OCI-LY7 (cell line): ENCODE data around the gene SEMA3F. TPM values are rescaled to one million over a fixed set of nuclear protein-coding genes. Genes with fewer than 3 reads are reported as not detected.

Experiments used
- BruUV-seq: library from RNA; stranded (reverse); fragments of 400-500 nt; replicated peaks from 2 replicates; lab custom pipeline; 2021; lab: Mats Ljungman, UMichigan
- CTCF ChIA-PET: fragments of 300-600 bp; sonication (Branson Sonifier 250); formaldehyde crosslinking; loops from one replicate; lab custom pipeline; 2022; ENCODE audit warnings: antibody characterized with exemption; ENCODE audit not compliant: unreplicated experiment; lab: Charles Lee
- POLR2A ChIA-PET: fragments of 300-600 bp; sonication (Branson Sonifier 250); formaldehyde crosslinking; loops from one replicate; lab custom pipeline; 2022; ENCODE audit warnings: antibody characterized with exemption; lab: Charles Lee
- DNase-seq: peaks from one replicate; pipeline ENCODE4 v3.0.0-alpha.2; 2015; ENCODE audit warnings: low spot score
- H2AFZ ChIP-seq: fragments of 200-600 bp; sonication (generic), shearing (Covaris generic); 2 replicates; pipeline ENCODE4 v1.6.1; 2014; ENCODE audit warnings: mild to moderate bottlenecking, antibody characterized with exemption, low read length, moderate library complexity
- H3K27ac ChIP-seq: fragments of 200-600 bp; sonication (generic); 2 replicates; pipeline ENCODE4 v1.5.1; 2014; ENCODE audit warnings: mixed run types, low read depth, mild to moderate bottlenecking, moderate library complexity, low read length, inconsistent platforms; ENCODE audit not compliant: poor library complexity, severe bottlenecking
- H3K36me3 ChIP-seq: fragments of 200-600 bp; sonication (generic); 2 replicates; pipeline ENCODE4 v1.6.1; 2014; ENCODE audit warnings: mild to moderate bottlenecking, antibody characterized with exemption, low read length, moderate library complexity, mixed read lengths; ENCODE audit not compliant: insufficient read depth
- H3K4me1 ChIP-seq: fragments of 200-600 bp; sonication (generic); 2 replicates; pipeline ENCODE4 v1.5.1; 2014; ENCODE audit warnings: mild to moderate bottlenecking, low read length; ENCODE audit not compliant: insufficient read depth, poor library complexity, severe bottlenecking
- H3K4me2 ChIP-seq: fragments of 200-600 bp; sonication (generic); 2 replicates; pipeline ENCODE4 v1.6.1; 2014; ENCODE audit warnings: mild to moderate bottlenecking, low read length
- H3K4me3 ChIP-seq: fragments of 200-600 bp; sonication (generic); 2 replicates; pipeline ENCODE4 v1.5.1; 2014; ENCODE audit warnings: mild to moderate bottlenecking, low read depth, low read length; ENCODE audit not compliant: poor library complexity, severe bottlenecking
- H3K79me2 ChIP-seq: fragments of 200-600 bp; sonication (generic); 2 replicates; pipeline ENCODE4 v1.6.1; 2016; ENCODE audit warnings: low read depth, mild to moderate bottlenecking, low read length, moderate library complexity, mixed read lengths; ENCODE audit not compliant: insufficient read depth
- H3K9me2 ChIP-seq: fragments of 200-600 bp; sonication (generic); 2 replicates; pipeline ENCODE4 v1.6.1; 2016; ENCODE audit warnings: mild to moderate bottlenecking, low read length, mixed read lengths; ENCODE audit not compliant: insufficient read depth
- H3K9me3 ChIP-seq: fragments of 200-600 bp; sonication (generic); 2 replicates; pipeline ENCODE4 v1.6.1; 2014; ENCODE audit warnings: mild to moderate bottlenecking, mixed run types, low read length, mixed read lengths
- H4K20me1 ChIP-seq: fragments of 200-600 bp; sonication (generic); 2 replicates; pipeline ENCODE4 v1.6.1; 2014; ENCODE audit warnings: mild to moderate bottlenecking, antibody characterized with exemption, low read length, moderate library complexity, mixed read lengths; ENCODE audit not compliant: insufficient read depth
- CTCF ChIP-seq: fragments of 200-600 bp; sonication (generic); conservative IDR thresholded peaks from 2 replicates; pipeline ENCODE4 v1.5.1; 2014; ENCODE audit warnings: mild to moderate bottlenecking, antibody characterized with exemption, low read length, moderate library complexity, mixed read lengths
- EZH2phosphoT487 ChIP-seq: fragments of 200-600 bp; sonication (generic); IDR thresholded peaks from 2 replicates; pipeline ENCODE4 v1.6.1; 2018; ENCODE audit warnings: low read depth, borderline replicate concordance, mild to moderate bottlenecking, mixed run types, antibody characterized with exemption, low read length, moderate library complexity, mixed read lengths
- intact Hi-C: fragments of 100-400 bp; cut with micrococcal nuclease; formaldehyde crosslinking; loops from one replicate; pipeline ENCODE4 v1.10.0; 2022; ENCODE audit not compliant: unreplicated experiment
- total RNA-seq, 2 experiments: library from RNA; depleted of rRNA in 1 of 2; stranded (reverse); fragments of >200 nt in 1 of 2; shearing (Covaris generic) in 1 of 2; gene quantifications; 2 replicates each; pipeline ENCODE4 v1.2.3, GENCODE V29; 2014 to 2022

SEMA3F gene
- total RNA-seq, 2 experiments from 2014 or later: 0.84 TPM; not detected in 1

DNA sequence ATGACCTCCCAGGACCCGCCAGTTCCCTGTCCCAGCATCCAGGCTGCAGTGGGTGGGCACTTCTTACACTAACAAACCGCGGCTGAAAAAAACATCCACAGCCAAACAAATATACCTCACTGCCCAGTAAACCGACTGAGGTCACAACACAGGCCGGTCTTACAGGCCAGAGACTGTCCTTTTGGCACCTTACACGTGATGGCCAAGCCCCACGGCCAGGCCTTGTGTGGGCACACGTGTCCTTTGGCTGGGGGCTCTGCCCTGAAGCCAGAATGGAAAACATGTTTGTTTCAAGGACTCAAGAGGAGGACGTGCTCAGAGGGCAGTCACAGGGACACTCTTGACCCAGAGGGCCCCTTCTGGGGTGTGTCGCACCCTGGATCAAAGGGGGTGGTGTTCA, 59.7 kb downstream of the SEMA3F start:
- POLR2A ChIA-PET: no interaction called here
- H3K9me2 ChIP-seq: no peaks in the 10 kb centered on the region
- no peak overlapping the region for H3K27ac ChIP-seq
- no peak overlapping the region for H3K4me2 ChIP-seq
- no peaks in the 10 kb centered on the region for H3K9me3 ChIP-seq
- no peaks in the 10 kb centered on the region for H3K4me1 ChIP-seq
- H3K4me3 ChIP-seq: no peak overlapping the region
- no peaks in the 10 kb centered on the region for H3K79me2 ChIP-seq
- CTCF ChIA-PET: no interaction called here
- no peaks in the 10 kb centered on the region for H3K36me3 ChIP-seq
- H4K20me1 ChIP-seq: no peaks in the 10 kb centered on the region
- no peak overlapping the region for H2AFZ ChIP-seq
- no TSS peak for BruUV-seq
- intact Hi-C loops: no loop called here
- no peak for DNase-seq
- no peak for TF ChIP-seq EZH2phosphoT487

GRCh38 chr3:50215529-50215928, 60.4 kb downstream of the SEMA3F start:
- Histone ChIP-seq H3K4me3 (no peak overlapping the region), H4K20me1 (no peaks in the 10 kb centered on the region), H3K9me2 (no peaks in the 10 kb centered on the region), H3K27ac (no peak overlapping the region), H3K9me3 (no peaks in the 10 kb centered on the region), H2AFZ (no peak overlapping the region), H3K4me2 (no peak overlapping the region), H3K79me2 (no peaks in the 10 kb centered on the region), H3K4me1 (no peaks in the 10 kb centered on the region), H3K36me3 (no peaks in the 10 kb centered on the region)
- CTCF ChIA-PET: no interaction called here
- intact Hi-C loops: no loop called here
- BruUV-seq: no TSS peak
- POLR2A ChIA-PET: no interaction called here
- DNase-seq: no peak
- no peak for TF ChIP-seq CTCF
- TF ChIP-seq EZH2phosphoT487: no peak

- TF ChIP-seq CTCF: no peak
- no peak for TF ChIP-seq EZH2phosphoT487
Observed at GRCh38 chr3:50217681-50218080, 62.6 kb downstream of the SEMA3F start.

More at GRCh38 chr3:50217681-50218080, 62.6 kb downstream of the SEMA3F start:
- intact Hi-C loops: no loop called here
- H3K9me3 ChIP-seq: no peaks in the 10 kb centered on the region
- H3K36me3 ChIP-seq: no peaks in the 10 kb centered on the region
- CTCF ChIA-PET: interaction anchor here (1.6 kb wide), 1 partner anchor 23 kb away, joined by 9 read pairs; no protein-coding TSS in a partner anchor
- no peaks in the 10 kb centered on the region for H3K9me2 ChIP-seq
- H3K4me2 ChIP-seq: no peak overlapping the region
- no peak overlapping the region for H2AFZ ChIP-seq
- no peak for DNase-seq
- H3K4me1 ChIP-seq: peaks cover 14% of the 10 kb centered on the region
- H3K27ac ChIP-seq: no peak overlapping the region
- no peak overlapping the region for H3K4me3 ChIP-seq
- no peaks in the 10 kb centered on the region for H3K79me2 ChIP-seq
- POLR2A ChIA-PET: no interaction called here
- H4K20me1 ChIP-seq: no peaks in the 10 kb centered on the region
- no TSS peak for BruUV-seq
